ENCODE data around the gene A1CF.
"Not testable (repeated sequence)": the region's sequence is repeated elsewhere in the genome, so short reads cannot be mapped to it uniquely, and the experiment has no call there.

Gene A1CF

GRCh38 chr10:50857579-50857978, 27.8 kb downstream of the A1CF start:
- no peak for DNase-seq

- no peak for DNase-seq
Observed at GRCh38 chr10:50855461-50855860, 30.0 kb downstream of the A1CF start.

- DNase-seq: no peak
Observed at GRCh38 chr10:50855015-50855414, 30.4 kb downstream of the A1CF start.

- DNase-seq: no peak
Observed at GRCh38 chr10:50853557-50853956, 31.9 kb downstream of the A1CF start.

- DNase-seq: no peak
Observed at GRCh38 chr10:50851884-50852671, 33.3 kb downstream of the A1CF start.

GRCh38 chr10:50850578-50851230, 34.7 kb downstream of the A1CF start:
- no peak for DNase-seq

GRCh38 chr10:50846753-50847152, 38.7 kb downstream of the A1CF start:
- DNase-seq: no peak

GRCh38 chr10:50837095-50837494, 48.3 kb downstream of the A1CF start:
- no peak for DNase-seq

GRCh38 chr10:50832171-50832751, 53.2 kb downstream of the A1CF start:
- no peak for DNase-seq

GRCh38 chr10:50830066-50830465, 55.4 kb downstream of the A1CF start:
- no peak for DNase-seq

- DNase-seq: no peak
Observed at GRCh38 chr10:50824782-50825181, 60.6 kb downstream of the A1CF start.

GRCh38 chr10:50823789-50824188, 61.6 kb downstream of the A1CF start:
- no peak for DNase-seq

- no peak for DNase-seq
Observed at GRCh38 chr10:50809596-50809995, 75.8 kb downstream of the A1CF start.

- DNase-seq: no peak
Observed at GRCh38 chr10:50807851-50808776, 77.3 kb downstream of the A1CF start.

GRCh38 chr10:50805981-50806622, 79.3 kb downstream of the A1CF start:
- DNase-seq: no peak

GRCh38 chr10:50799595-50799994, 85.8 kb downstream of the A1CF start:
- DNase-seq: no peak

- DNase-seq: no peak
Observed at GRCh38 chr10:50798297-50798696, 87.1 kb downstream of the A1CF start.

GRCh38 chr10:50796693-50797092, 88.7 kb downstream of the A1CF start:
- no peak for DNase-seq

- DNase-seq: no peak
Observed at GRCh38 chr10:50794490-50794889, 90.9 kb downstream of the A1CF start.

GRCh38 chr10:50788951-50789945, 96.2 kb downstream of the A1CF start:
- DNase-seq: peak; percentile 10

- not testable (repeated sequence) for DNase-seq
Observed at GRCh38 chr10:50787962-50788361, 97.5 kb downstream of the A1CF start.
